B cell (primary cell): Measurements from ENCODE around the gene ALDH3B1. TPM values are rescaled to one million over a fixed set of nuclear protein-coding genes. Genes with fewer than 3 reads are reported as not detected.

Source experiments
- ATAC-seq: fragments of 200-7000 bp; cut with Tn5 transposase; one replicate; pipeline ENCODE4 v1.10.0; 2021; ENCODE audit warnings: low read depth, mild to moderate bottlenecking, moderate number of reproducible peaks, moderate library complexity
- CTCF ChIA-PET: fragments of 350-600 bp; sonication (Branson Sonifier 250); formaldehyde crosslinking; loops from one replicate; lab custom pipeline; 2021; ENCODE audit warnings: antibody characterized with exemption, inconsistent platforms; lab: Charles Lee
- POLR2A ChIA-PET: fragments of 350-600 bp; sonication (Branson Sonifier 250); formaldehyde crosslinking; loops from one replicate; lab custom pipeline; 2021; ENCODE audit warnings: antibody characterized with exemption; lab: Charles Lee
- DNase-seq: peaks from one replicate; pipeline ENCODE4 v3.0.0; 2013
- H2AFZ ChIP-seq: 2 replicates; pipeline ENCODE4 v1.6.1; 2012; ENCODE audit warnings: mild to moderate bottlenecking, low read depth, low read length; ENCODE audit not compliant: insufficient read depth, poor library complexity, severe bottlenecking
- H3K27ac ChIP-seq, 2 donors: 1 replicate in 1 of 2; 2 replicates in 1 of 2; pipeline ENCODE4 v1.5.1; 2012 to 2013; ENCODE audit warnings: low read length in 2 of 2, mild to moderate bottlenecking in 2 of 2, moderate library complexity in 1 of 2
- H3K27me3 ChIP-seq, 4 experiments: fragments of 200-600 bp in 1 of 4; sonication (generic) in 1 of 4; replicated peaks in 1 of 4; 1 replicate in 2 of 4; 2 replicates in 2 of 4; pipeline versions ENCODE4 v1.6.1 to v1.7.0; 2013 to 2016; ENCODE audit warnings: low read length in 3 of 4, mild to moderate bottlenecking in 2 of 4, mixed read lengths in 1 of 4, moderate library complexity in 1 of 4; ENCODE audit not compliant: insufficient read depth in 4 of 4, control insufficient read depth in 3 of 4; ENCODE audit errors: control extremely low read depth in 1 of 4
- H3K36me3 ChIP-seq, 2 experiments: replicated peaks in 1 of 2; 1 replicate in 1 of 2; 2 replicates in 1 of 2; pipeline versions ENCODE4 v1.6.1 to v1.7.1; 2013; ENCODE audit warnings: low read length in 1 of 2; ENCODE audit not compliant: insufficient read depth in 2 of 2, control insufficient read depth in 1 of 2; ENCODE audit errors: control extremely low read depth in 1 of 2, extremely low read depth in 1 of 2
- H3K4me1 ChIP-seq, 2 donors: fragments of 200-600 bp in 1 of 2; sonication (generic) in 1 of 2; 1 replicate in 1 of 2; 2 replicates in 1 of 2; pipeline versions ENCODE4 v1.5.1 to v1.6.1; 2013 to 2017; ENCODE audit warnings: low read length in 2 of 2; ENCODE audit not compliant: control insufficient read depth in 2 of 2, insufficient read depth in 2 of 2
- H3K4me2 ChIP-seq: replicated peaks from 2 replicates; pipeline ENCODE3; 2012; ENCODE audit warnings: mild to moderate bottlenecking, low read depth, low read length; ENCODE audit not compliant: poor library complexity, severe bottlenecking
- H3K4me3 ChIP-seq, 5 experiments: fragments of 200-600 bp in 1 of 5; sonication (generic) in 1 of 5; 1 replicate in 3 of 5; 2 replicates in 2 of 5; pipeline versions ENCODE4 v1.5.1 to v1.7.0; 2011 to 2016; ENCODE audit warnings: low read length in 4 of 5, mild to moderate bottlenecking in 4 of 5, low read depth in 2 of 5, control low read depth in 1 of 5, moderate library complexity in 1 of 5; ENCODE audit not compliant: insufficient read depth in 1 of 5; ENCODE audit errors: control extremely low read depth in 1 of 5, extremely low read depth in 1 of 5
- H3K79me2 ChIP-seq: fragments of 200-600 bp; sonication (generic); one replicate; pipeline ENCODE4 v1.6.0; 2016; ENCODE audit warnings: low read length; ENCODE audit not compliant: control insufficient read depth, insufficient read depth
- H3K9ac ChIP-seq: fragments of 200-600 bp; sonication (generic); 2 replicates; pipeline ENCODE4 v1.6.1; 2017; ENCODE audit warnings: mild to moderate bottlenecking, low read length, moderate library complexity
- H3K9me3 ChIP-seq, 3 donors: one replicate each; pipeline versions ENCODE4 v1.6.1 to v1.7.1; 2013; ENCODE audit warnings: low read length in 2 of 3; ENCODE audit not compliant: control insufficient read depth in 2 of 3, insufficient read depth in 1 of 3; ENCODE audit errors: control extremely low read depth in 1 of 3
- H4K20me1 ChIP-seq: 2 replicates; pipeline ENCODE4 v1.6.0; 2012; ENCODE audit warnings: mild to moderate bottlenecking, low read length; ENCODE audit not compliant: insufficient read depth, control insufficient read depth, poor library complexity, severe bottlenecking
- H3K27ac Mint-ChIP-seq: one replicate; pipeline ENCODE4 v1.8.0; 2021; ENCODE audit warnings: mixed read lengths
- H3K27me3 Mint-ChIP-seq: one replicate; pipeline ENCODE4 v1.8.0; 2021; ENCODE audit warnings: mixed read lengths
- H3K4me1 Mint-ChIP-seq: one replicate; pipeline ENCODE4 v1.8.0; 2021; ENCODE audit warnings: mixed read lengths
- H3K4me3 Mint-ChIP-seq: one replicate; pipeline ENCODE4 v1.8.0; 2021; ENCODE audit warnings: mixed read lengths
- H3K9me3 Mint-ChIP-seq: one replicate; pipeline ENCODE4 v1.8.0; 2022; ENCODE audit warnings: mixed read lengths; ENCODE audit not compliant: insufficient read depth
- CTCF ChIP-seq: fragments of 200-600 bp; IDR thresholded peaks from one replicate; pipeline ENCODE4 v1.8.0; 2022; ENCODE audit warnings: antibody characterized with exemption, mild to moderate bottlenecking
- EZH2 ChIP-seq: IDR thresholded peaks from 2 replicates; pipeline ENCODE4 v1.6.1; 2012; ENCODE audit warnings: borderline replicate concordance, low read depth, mild to moderate bottlenecking, moderate library complexity, low read length; ENCODE audit not compliant: insufficient read depth, poor library complexity, severe bottlenecking
- WGBS: methylation state at CpG from one replicate; pipeline ENCODE4 v1.1.5; 2013; ENCODE audit warnings: missing lambda C conversion rate; ENCODE audit not compliant: insufficient coverage; 5-methylcytosine and 5-hydroxymethylcytosine counted together
- intact Hi-C: fragments of 100-400 bp; cut with micrococcal nuclease; formaldehyde crosslinking; loops from one replicate; pipeline ENCODE4 v1.10.0; 2022
- polyA plus RNA-seq: library from polyadenylated mRNA; depleted of rRNA; stranded (reverse); fragments of >200 nt; gene quantifications from 2 replicates; pipeline ENCODE4 v1.2.3, GENCODE V29; 2012
- total RNA-seq, 2 donors: library from RNA; stranded (reverse); fragments of 120-200 nt in 1 of 2; gene quantifications; 1 replicate in 1 of 2; 2 replicates in 1 of 2; pipeline versions ENCODE4 v1.2.3 to v1.2.4, GENCODE V29; 2013 to 2022

The ALDH3B1 gene
- total and polyA plus RNA-seq, 2 donors (not counting 1 experiment from before 2014, with no cell fraction given): 0.81 TPM

- ChIA-PET POLR2A (no interaction called here), CTCF (interaction anchor here (0.5 to 1.3 kb wide), 2 partner anchors 26 to 204 kb away, joined by 3 to 5 read pairs; no protein-coding TSS in a partner anchor)
- Histone ChIP-seq H3K36me3 (peaks cover 0 to 17% of the 10 kb centered on the region in 2 experiments), H3K4me3 (no peak overlapping the region), H4K20me1 (peaks cover 12% of the 10 kb centered on the region), H3K9me3 (no peaks in the 10 kb centered on the region), H3K27me3 (no peaks in the 10 kb centered on the region), H3K27ac (no peak overlapping the region), H3K4me2 (no peak overlapping the region), H3K9ac (no peak overlapping the region), H3K79me2 (peaks cover 39% of the 10 kb centered on the region), H2AFZ (no peak overlapping the region), H3K4me1 (peaks cover 24 to 50% of the 10 kb centered on the region in 2 donors)
- Mint-ChIP-seq H3K4me1 (peaks cover 32% of the 10 kb centered on the region), H3K27me3 (no peaks in the 10 kb centered on the region), H3K27ac (peak overlapping the region; percentile 15), H3K9me3 (no peaks in the 10 kb centered on the region), H3K4me3 (no peak overlapping the region)
- 95% methylated on average over 12 of the region's 13 CpGs for WGBS
- DNase-seq (no peak), ATAC-seq (no peak)
- no peak for TF ChIP-seq CTCF
- no peak for TF ChIP-seq EZH2
- intact Hi-C loops: loop anchor here (10.0 kb wide), 2 partner anchors 179 to 429 kb away; partner anchors contain the start of genes KMT5B and PPP6R3
Observed at GRCh38 chr11:68035266-68035876, 25.2 kb downstream of the ALDH3B1 start.

- H4K20me1 ChIP-seq: peaks cover 17% of the 10 kb centered on the region
- ChIA-PET POLR2A (no interaction called here), CTCF (interaction anchor here (1.4 kb wide), 1 partner anchor 261 kb away, joined by 3 read pairs; no protein-coding TSS in a partner anchor)
- peaks cover 29% of the 10 kb centered on the region for H3K4me1 Mint-ChIP-seq
- peaks cover 0 to 18% of the 10 kb centered on the region in 2 experiments for H3K36me3 ChIP-seq
- no peaks in the 10 kb centered on the region for H3K9me3 Mint-ChIP-seq
- H3K4me3 Mint-ChIP-seq: no peak overlapping the region
- no peak overlapping the region for H3K4me3 ChIP-seq
- H3K9ac ChIP-seq: no peak overlapping the region
- H3K27ac Mint-ChIP-seq: no peak overlapping the region
- no peaks in the 10 kb centered on the region for H3K9me3 ChIP-seq
- H2AFZ ChIP-seq: no peak overlapping the region
- no peak for TF ChIP-seq EZH2
- no peak for TF ChIP-seq CTCF
- no peak overlapping the region for H3K4me2 ChIP-seq
- intact Hi-C loops: loop anchor here (10.0 kb wide), 2 partner anchors 179 to 429 kb away; partner anchors contain the start of genes KMT5B and PPP6R3
- peaks cover 42% of the 10 kb centered on the region for H3K79me2 ChIP-seq
- H3K27me3 Mint-ChIP-seq: no peaks in the 10 kb centered on the region
- DNase-seq: no peak
- H3K27ac ChIP-seq: peak overlapping the region; percentile 43 to 64
- H3K27me3 ChIP-seq: no peaks in the 10 kb centered on the region
- 91% methylated on average over 27 of the region's 27 CpGs for WGBS
- H3K4me1 ChIP-seq: peaks cover 26 to 52% of the 10 kb centered on the region in 2 donors
- no peak for ATAC-seq
Observed at GRCh38 chr11:68036141-68036716, 26.1 kb downstream of the ALDH3B1 start.
